ENCODE measurements around the gene HS3ST4. TPM values are rescaled to one million over a fixed set of nuclear protein-coding genes. Genes with fewer than 3 reads are reported as not detected.

HS3ST4 gene
- total and polyA plus RNA-seq, 10 of the 15 experiments (the other 5 are each of a cell fraction or from before 2014, with no cell fraction given) = 0.05 TPM; not detected in 9

- CTCF ChIA-PET = no interaction called here
- 47% methylated on average over 2 of the region's 2 CpGs for WGBS (ENCODE audit: insufficient coverage, insufficient replicate concordance, low lambda C conversion rate, missing lambda C conversion rate)
- Histone ChIP-seq H4K20me1 (ENCODE audit: control insufficient read depth, insufficient read depth) (no peaks in the 10 kb centered on the region), H3K9ac (ENCODE audit: control insufficient read depth, insufficient read depth, low read length) (no peak overlapping the region), H3K4me1 (ENCODE audit: control insufficient read depth, insufficient read depth, low read length) (no peaks in the 10 kb centered on the region), H3K27ac (ENCODE audit: control insufficient read depth, insufficient read depth) (no peak overlapping the region), H3K4me3 (no peak overlapping the region), H3K4me2 (ENCODE audit: control insufficient read depth, insufficient read depth) (no peak overlapping the region), H3K79me2 (ENCODE audit: control insufficient read depth, insufficient read depth, low read length) (no peaks in the 10 kb centered on the region), H3K27me3 (replicated peaks in 1 of 2; ENCODE audit: control insufficient read depth in 2 of 2, insufficient read depth in 2 of 2, low read length in 1 of 2) (no peaks in the 10 kb centered on the region), H3K9me3 (replicated peaks; ENCODE audit: control insufficient read depth, insufficient read depth, low read length) (no peaks in the 10 kb centered on the region), H3K36me3 (ENCODE audit: control insufficient read depth in 2 of 2, insufficient read depth in 2 of 2, low read length in 1 of 2) (no peaks in the 10 kb centered on the region), H2AFZ (ENCODE audit: control insufficient read depth, low read depth, low read length) (no peak overlapping the region)
- no TSS peak for BruUV-seq (replicated peaks)
- ATAC-seq = no peak
- POLR2A ChIA-PET = no interaction called here
- intact Hi-C loops (cut with micrococcal nuclease; ENCODE audit: unreplicated experiment) (no loop called here), in situ Hi-C loops (cut with MboI) (no loop called here)
- TF ChIP-seq, protein P1, sequence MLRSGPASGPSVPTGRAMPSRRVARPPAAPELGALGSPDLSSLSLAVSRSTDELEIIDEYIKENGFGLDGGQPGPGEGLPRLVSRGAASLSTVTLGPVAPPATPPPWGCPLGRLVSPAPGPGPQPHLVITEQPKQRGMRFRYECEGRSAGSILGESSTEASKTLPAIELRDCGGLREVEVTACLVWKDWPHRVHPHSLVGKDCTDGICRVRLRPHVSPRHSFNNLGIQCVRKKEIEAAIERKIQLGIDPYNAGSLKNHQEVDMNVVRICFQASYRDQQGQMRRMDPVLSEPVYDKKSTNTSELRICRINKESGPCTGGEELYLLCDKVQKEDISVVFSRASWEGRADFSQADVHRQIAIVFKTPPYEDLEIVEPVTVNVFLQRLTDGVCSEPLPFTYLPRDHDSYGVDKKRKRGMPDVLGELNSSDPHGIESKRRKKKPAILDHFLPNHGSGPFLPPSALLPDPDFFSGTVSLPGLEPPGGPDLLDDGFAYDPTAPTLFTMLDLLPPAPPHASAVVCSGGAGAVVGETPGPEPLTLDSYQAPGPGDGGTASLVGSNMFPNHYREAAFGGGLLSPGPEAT (IDR thresholded peaks at IDR 0.05; ENCODE audit: low read depth) = no peak
- TF ChIP-seq CHD2 (IDR thresholded peaks at IDR 0.05; ENCODE audit: borderline replicate concordance, low read depth, low read length) = no peak
- no peak for TF ChIP-seq HDAC2 (IDR thresholded peaks at IDR 0.05)
- TF ChIP-seq CEBPB (IDR thresholded peaks at IDR 0.05; ENCODE audit: borderline replicate concordance in 1 of 2, low read depth in 2 of 2, low read length in 2 of 2) = no peak
- no peak for TF ChIP-seq BMI1 (IDR thresholded peaks at IDR 0.05; ENCODE audit: borderline replicate concordance)
- no peak for TF ChIP-seq PAX8 (IDR thresholded peaks at IDR 0.05)
- TF ChIP-seq GATAD2B (conservative IDR thresholded peaks at IDR 0.05; ENCODE audit: low read depth) = no peak
- TF ChIP-seq FOXK2 (IDR thresholded peaks at IDR 0.05) = no peak
- no peak for TF ChIP-seq CHD4 (IDR thresholded peaks at IDR 0.05)
- TF ChIP-seq KDM1A (IDR thresholded peaks at IDR 0.05; ENCODE audit: borderline replicate concordance) = no peak
- no peak for TF ChIP-seq IRF3 (IDR thresholded peaks at IDR 0.05)
- TF ChIP-seq TAF1 (IDR thresholded peaks at IDR 0.05; ENCODE audit: borderline replicate concordance, low read depth, low read length) = no peak
- TF ChIP-seq ZNF207 (IDR thresholded peaks at IDR 0.05; ENCODE audit: borderline replicate concordance) = no peak
- TF ChIP-seq, protein P2, sequence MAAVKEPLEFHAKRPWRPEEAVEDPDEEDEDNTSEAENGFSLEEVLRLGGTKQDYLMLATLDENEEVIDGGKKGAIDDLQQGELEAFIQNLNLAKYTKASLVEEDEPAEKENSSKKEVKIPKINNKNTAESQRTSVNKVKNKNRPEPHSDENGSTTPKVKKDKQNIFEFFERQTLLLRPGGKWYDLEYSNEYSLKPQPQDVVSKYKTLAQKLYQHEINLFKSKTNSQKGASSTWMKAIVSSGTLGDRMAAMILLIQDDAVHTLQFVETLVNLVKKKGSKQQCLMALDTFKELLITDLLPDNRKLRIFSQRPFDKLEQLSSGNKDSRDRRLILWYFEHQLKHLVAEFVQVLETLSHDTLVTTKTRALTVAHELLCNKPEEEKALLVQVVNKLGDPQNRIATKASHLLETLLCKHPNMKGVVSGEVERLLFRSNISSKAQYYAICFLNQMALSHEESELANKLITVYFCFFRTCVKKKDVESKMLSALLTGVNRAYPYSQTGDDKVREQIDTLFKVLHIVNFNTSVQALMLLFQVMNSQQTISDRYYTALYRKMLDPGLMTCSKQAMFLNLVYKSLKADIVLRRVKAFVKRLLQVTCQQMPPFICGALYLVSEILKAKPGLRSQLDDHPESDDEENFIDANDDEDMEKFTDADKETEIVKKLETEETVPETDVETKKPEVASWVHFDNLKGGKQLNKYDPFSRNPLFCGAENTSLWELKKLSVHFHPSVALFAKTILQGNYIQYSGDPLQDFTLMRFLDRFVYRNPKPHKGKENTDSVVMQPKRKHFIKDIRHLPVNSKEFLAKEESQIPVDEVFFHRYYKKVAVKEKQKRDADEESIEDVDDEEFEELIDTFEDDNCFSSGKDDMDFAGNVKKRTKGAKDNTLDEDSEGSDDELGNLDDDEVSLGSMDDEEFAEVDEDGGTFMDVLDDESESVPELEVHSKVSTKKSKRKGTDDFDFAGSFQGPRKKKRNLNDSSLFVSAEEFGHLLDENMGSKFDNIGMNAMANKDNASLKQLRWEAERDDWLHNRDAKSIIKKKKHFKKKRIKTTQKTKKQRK (IDR thresholded peaks at IDR 0.05; ENCODE audit: low read depth, low read length) = no peak
- TF ChIP-seq RB1 (IDR thresholded peaks at IDR 0.05; ENCODE audit: borderline replicate concordance) = no peak
- SMC1A ChIA-PET (ENCODE audit: uncharacterized antibody, unreplicated experiment) = no interaction called here
- no peak for FAIRE-seq
- RAD21 ChIA-PET (ENCODE audit: unreplicated experiment) = no interaction called here
- DNase-seq (ENCODE audit: low read depth, low spot score) = no peak
Observed at GRCh38 chr16:25996052-25996451, 304.3 kb downstream of the HS3ST4 start.

All from GM12878 (cell line).